NCI-H345 treated with DMSO at 0.1 percent for 48 hours (cell line): ENCODE measurements around the gene SETD3.

Experiments used
- DNase-seq: peaks from one replicate; lab custom pipeline; 2025; ENCODE audit not compliant: unreplicated experiment; lab: John Stamatoyannopoulos, UW

The SETD3 gene

DNA sequence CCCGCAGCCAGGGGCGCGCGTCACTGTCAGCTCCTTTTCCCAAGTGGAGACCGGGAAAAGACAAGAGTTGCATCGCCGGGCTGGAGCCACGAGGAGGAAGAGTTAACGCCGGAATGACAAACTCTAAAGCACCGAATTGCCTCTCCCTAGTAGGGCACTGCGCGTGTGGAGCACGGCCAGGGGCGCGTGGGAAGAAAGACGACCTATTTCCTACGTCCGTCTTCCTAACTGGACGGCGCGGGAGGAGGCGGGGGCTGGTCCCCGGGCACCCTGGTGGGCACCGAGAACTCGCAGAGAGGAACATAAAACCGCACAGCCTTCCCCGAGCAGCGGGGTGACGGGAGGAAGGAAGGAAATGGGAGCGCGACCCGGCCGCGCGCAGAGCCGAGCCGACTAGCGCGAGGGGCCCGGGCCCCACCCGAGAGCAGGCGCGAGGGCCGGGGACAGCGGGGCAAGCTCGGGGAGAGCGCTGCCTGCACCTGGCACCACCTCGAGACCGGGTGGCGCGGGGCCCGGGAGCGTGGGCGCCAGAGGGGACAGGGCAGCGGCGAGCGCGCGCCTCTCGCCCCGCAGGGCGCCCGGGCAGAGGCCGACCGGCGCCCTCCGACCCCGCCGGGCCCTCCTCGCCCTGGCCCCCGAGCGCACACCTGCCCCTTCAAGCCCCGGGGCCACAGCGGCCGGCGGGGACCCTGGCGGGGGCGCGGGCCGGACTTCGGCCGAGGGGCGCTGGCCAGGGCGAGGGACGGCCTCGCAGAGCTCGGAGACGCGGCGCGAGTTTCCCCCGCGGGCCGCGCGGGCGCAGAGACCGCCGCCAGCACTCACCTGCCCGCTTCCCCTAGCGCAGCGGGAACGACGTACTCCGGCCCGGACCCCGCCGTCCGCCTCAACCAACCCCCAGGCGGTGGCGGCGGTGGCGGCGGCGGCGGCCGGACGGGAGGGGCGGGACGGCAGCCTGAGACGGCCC, at the start of gene SETD3:
Gene SETD3, minus strand, starts transcription at position 954 of the 964 bp plus-strand sequence. CDS start 15,054 bp downstream, outside the sequence.
- no peak for DNase-seq

- DNase-seq: no peak
Measured at GRCh38 chr14:99529899-99530298, 49.2 kb upstream of the SETD3 start.

GRCh38 chr14:99527427-99528076, 46.9 kb upstream of the SETD3 start:
- DNase-seq: no peak

GRCh38 chr14:99527026-99527425, 46.4 kb upstream of the SETD3 start:
- DNase-seq: no peak

- no peak for DNase-seq
Measured at GRCh38 chr14:99525699-99526080, 45.0 kb upstream of the SETD3 start.

- DNase-seq: no peak
Measured at GRCh38 chr14:99524804-99525698, 44.4 kb upstream of the SETD3 start.

DNA sequence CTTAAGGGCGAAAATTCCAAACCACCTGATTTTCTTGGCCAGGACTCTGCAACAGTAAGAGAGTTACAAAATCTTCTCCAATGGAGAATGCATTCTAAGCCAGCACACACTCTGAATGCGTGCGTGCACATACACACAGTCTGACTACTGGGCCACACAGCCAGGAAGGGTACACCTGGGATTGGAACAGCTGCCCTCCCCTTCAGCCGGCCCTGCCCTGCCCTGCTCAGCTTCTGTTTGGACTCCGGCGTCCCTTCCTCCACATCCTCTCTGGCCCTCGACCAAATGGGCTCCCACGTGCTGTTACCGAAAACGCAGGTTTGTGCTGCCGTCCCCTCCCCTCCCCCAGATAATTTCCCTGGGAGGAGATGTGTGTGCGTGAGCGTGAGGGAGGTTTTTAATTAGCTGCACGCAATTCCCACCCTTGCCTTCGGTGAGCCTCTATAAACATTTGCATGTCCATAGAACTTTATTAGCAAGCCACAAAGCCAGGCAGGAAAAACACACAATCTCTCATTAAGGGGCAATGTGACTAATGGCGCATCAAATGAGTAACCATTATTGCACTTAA, 43.5 kb upstream of the SETD3 start:
- no peak for DNase-seq

DNA sequence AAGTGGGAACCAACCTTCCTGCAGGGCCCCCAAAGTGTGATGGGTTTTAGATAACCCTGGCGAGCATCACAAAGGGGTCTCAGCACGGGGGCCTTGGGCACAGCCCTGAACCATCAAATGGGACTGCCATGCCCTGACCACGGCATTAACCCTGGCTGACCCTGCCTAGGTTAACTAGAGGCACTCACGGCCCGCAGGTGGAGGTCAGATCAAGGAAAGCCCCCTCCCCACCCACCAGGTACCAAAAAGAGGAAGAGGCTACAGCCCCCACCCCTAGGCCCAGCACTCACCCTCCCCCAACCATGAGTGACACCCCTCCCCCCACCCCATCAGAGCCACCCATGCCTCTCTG, 43.0 kb upstream of the SETD3 start:
- DNase-seq: no peak

DNA sequence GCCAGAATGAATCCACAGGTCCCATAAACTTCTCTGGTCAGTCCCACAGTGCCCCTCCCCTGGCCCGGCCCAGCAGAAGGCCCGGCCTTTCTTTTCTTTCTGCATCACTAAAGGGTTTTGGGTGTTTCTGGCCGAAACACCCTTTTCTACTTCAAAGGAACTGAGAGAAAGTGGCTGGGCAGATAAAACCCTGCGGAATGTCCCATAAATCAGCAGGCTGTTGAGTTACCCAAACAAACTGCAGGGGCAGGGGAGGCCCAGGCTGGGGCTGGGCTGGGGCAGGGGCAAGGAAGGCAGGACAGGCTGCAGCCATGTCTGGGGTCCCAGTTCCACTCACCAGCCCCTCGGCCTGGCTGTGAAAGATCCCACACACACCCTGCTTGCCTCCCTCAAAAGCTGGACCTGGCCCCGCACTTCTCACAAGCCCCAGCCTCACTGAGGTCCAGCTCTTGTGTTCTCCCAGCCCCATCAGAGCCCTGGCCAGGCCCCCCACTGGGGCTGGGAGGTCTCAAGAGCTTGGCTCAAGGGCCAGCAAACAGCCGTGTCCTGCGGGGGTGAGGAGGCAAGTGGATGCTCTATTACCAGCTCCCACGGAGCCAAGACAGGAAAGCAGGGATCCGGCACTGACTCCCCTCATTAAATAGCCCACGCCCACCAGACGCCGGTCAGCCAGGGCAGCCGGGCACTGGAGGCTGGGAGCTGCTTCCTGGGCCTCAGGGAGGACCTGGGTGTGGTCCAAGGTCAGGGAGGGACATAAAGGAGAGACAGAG, 42.5 kb upstream of the SETD3 start:
- no peak for DNase-seq

DNA sequence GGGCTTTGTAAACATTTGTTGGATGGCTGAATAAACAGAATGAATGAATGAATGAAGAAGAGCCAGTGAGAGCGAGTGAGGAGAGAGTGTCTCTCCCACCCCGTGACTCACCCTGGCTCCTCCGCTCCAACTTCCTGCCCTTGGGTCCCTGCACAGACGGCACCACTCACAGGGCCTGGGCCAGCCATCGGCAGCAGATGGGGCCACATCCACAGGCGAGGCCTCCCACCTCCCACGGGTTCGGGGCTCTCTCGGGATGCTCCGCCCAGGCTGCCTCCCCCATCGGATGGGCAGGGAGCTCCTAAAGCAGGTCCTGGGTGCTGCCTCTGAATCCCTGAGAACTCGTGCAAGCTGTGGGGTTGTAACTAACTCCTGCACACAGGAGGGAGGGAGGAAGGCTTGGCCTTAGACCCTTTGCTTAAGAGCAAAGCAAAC, 41.8 kb upstream of the SETD3 start:
- DNase-seq: no peak

GRCh38 chr14:99522025-99522401, 41.4 kb upstream of the SETD3 start:
- no peak for DNase-seq

DNA sequence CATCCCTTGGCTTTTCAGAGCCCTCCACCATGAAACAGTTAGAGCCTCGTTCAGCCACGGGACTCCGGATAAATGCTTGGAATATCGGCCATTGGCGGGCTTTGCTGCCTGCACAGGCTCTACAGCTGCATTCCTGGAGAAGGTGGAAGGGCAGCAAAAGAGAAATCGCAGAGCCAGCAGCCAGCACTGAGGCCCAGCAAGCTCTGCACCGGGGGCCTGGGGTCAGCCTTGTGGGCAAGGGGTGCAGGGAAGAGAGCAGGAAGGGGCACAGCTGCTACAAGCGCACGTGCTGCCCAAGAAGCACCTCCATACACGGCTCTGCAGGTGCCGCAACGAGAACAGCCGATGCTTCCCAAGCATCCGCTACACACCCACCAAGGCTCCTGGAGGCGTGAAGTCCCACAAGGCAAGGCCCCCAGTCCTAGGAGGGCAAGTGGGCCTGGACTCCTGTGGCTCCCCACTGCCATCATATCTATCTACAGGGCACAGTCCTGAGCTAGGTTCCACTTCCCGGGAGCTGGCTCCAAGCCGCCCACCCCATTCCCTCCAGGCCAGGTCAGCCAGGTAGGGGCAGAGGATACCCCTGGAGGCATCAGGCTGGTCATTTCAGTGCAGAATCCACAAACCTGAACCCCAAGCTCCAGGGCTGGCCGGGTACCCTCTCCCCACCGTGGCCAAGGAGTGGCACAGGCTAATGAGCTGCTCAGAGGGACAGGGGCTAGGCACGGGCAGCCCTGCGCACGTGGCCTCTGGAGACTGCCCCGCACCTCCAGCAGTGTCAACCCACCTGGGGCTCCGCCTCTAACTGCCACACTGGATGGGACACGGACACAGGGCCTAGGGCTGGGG, 40.7 kb upstream of the SETD3 start:
- no peak for DNase-seq

GRCh38 chr14:99520571-99521081, 40.0 kb upstream of the SETD3 start:
- DNase-seq: no peak

DNA sequence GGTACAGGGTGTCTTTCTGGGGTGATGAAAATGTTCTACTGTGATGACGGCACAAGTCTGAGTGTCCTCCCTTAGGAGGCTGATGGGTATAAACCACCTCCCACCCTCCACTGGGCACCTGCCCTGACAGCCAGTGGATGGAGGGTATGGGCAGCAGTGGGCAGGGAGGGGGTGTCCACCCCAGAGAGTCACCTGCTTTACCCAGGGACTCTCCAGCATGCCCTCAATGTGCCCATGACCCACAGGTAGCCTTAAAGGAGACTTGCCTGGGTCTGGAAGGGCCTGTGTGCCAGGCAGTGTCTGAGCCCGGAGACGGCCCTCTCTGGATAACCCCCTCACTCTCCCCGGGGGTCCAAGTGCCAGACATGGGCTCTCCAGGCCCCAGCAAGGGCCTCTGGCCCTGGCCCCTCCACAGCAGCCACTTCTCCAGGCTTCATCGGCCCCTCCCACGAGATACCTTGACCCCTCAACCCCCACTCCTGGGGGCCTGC, 39.3 kb upstream of the SETD3 start:
- DNase-seq: no peak

GRCh38 chr14:99519347-99519881, 38.8 kb upstream of the SETD3 start:
- no peak for DNase-seq

- DNase-seq: peak; percentile 15
Measured at GRCh38 chr14:99518441-99519346, 38.0 kb upstream of the SETD3 start.

GRCh38 chr14:99517643-99518381, 37.2 kb upstream of the SETD3 start:
- DNase-seq: no peak
